GM18517 (cell line): ENCODE results near the gene SLC25A6.
"Not testable (repeated sequence)": the region's sequence is repeated elsewhere in the genome, so short reads cannot be mapped to it uniquely, and the experiment has no call there.

ENCODE experiments used
- ATAC-seq: cut with Tn5 transposase; IDR thresholded peaks from one replicate; pipeline ENCODE4 v1.9.1; 2021; ENCODE audit warnings: mild to moderate bottlenecking, moderate library complexity; ENCODE audit not compliant: unreplicated experiment

Gene SLC25A6

DNA sequence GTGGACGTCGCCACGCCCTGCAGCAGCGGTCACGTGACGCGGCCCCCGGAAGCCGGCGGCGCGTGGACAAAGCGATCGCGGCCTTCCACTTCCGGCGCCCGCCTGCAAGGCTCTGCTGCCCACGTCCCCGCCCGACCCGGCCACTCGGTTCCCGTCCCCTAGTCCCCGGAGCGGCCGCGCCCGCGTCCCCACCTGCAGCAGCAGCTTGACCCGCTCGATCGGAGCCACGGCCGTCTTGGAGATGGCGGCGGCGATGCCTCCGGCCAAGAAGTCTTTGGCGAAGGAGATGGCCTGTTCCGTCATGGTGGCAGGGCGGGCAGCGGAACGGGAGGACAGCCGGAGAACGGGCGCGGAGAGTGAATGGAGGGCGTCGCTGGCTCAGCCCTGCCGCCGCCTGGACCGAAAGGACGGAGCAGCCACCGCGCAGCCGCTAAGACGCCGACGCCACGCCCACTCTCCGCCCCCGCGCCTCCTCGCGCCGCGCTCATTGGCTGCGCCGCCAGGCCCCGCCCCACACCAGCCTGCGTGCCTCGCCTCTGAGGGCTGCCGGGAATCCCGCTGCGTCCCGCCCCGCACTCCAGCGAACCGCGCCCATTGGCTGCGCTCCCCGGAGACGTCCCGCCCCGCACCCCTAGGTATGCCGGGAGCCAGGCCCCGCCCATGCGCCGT lies at the start of gene SLC25A6:
TSS of gene SLC25A6 (minus strand) at position 407 of the 669 bp plus-strand sequence. CDS start at position 303, 104 bp downstream.
- peak; percentile 82 for ATAC-seq

DNA sequence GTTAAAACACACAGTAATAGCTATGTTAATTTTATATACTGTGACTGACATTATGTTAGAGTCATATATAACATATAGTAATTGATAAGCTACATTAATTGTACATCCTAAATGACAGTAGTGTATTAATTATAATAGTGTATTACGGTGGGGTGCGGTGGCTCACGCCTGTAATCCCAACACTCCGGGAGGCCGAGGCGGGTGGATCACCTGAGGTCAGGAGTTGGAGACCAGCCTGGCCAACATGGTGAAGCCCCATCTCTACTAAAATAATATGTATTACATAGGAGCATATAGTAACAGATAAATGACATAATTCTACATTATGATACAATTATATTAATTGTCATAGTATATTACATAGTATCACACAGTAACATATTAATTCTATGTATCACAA lies 48.6 kb upstream of the SLC25A6 start:
- ATAC-seq = no peak

DNA sequence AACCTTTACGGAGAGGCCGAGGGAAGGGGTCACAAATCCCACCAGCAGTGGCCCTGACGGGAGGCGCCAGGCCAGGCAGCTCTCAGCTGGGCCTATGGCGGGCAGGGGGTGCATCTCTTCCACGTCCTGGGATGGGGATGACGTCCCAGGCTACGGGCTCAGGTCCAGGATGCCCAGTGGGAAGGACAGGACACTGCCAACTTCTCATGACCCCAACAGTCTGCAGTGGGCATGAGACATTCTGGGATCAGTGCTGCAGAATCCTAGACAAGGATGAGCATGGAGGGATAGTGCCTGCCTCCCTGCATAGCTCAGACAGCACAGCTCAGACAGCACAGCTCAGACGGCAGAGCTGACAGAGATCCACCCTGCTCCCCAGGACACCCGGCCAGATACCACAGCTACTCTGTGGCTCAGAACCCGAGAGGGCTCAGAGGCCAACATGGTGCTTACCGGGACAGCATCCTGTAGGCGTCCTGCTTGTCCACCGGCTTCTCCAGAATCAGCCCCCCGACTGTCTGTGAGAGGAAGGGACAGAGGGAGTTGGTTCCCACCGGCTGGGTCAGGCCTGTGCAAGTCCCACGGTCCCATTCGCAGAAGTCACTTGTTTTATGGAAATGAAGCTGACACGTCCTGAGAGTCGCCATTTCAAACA lies 43.5 kb upstream of the SLC25A6 start:
- no peak for ATAC-seq

DNA sequence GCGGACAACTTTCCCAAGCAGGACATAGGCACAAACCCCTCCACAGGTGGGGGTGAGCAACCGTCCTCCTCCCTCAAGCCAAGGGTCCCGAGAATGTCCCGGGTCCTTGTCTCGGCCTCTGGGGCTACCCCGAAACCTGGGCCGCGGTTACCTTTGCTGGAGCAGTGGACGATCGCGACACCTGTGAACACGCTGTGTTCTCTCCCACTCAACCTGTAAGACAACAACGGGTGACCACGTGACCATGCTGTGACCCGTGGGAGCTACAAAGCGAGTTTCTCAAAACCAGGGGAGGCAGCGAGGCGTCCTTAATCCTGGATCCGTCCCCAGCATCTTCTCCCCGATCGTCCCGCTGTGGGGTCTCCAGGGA lies 42.9 kb upstream of the SLC25A6 start:
- ATAC-seq = no peak

DNA sequence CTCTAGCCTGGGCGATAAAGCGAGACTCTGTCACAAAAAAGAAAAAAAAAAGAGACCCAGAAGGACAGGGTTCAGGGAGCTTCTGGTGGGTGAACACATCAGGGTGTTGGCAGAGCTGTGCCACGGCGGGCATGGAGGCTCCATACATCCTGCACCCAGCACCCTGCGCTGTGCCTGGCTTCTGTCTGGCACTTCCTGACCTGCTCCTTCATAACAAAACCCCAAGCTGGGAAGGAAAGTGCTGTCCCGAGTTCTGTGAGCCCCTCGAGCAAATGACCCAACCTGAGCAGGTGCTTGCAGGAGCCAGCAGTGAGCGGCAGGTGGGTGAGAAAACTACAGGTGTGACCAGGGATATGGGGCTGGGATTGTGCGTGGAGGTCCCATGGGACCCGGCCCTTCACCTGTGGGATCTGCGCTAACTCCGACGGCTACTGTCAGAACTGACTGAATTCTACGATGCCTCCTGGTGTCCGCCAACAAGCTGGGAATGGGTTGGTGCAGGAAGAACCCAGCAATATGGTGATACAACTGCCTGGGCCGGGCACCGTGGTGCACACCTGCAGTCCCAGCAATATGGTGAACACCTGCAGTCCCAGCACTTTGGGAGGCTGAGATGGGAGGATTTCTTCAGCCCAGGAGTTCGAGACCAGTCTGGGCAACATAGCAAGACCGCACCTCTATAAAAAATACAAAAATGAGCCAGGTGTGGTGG lies 41.9 kb upstream of the SLC25A6 start:
- ATAC-seq = no peak

DNA sequence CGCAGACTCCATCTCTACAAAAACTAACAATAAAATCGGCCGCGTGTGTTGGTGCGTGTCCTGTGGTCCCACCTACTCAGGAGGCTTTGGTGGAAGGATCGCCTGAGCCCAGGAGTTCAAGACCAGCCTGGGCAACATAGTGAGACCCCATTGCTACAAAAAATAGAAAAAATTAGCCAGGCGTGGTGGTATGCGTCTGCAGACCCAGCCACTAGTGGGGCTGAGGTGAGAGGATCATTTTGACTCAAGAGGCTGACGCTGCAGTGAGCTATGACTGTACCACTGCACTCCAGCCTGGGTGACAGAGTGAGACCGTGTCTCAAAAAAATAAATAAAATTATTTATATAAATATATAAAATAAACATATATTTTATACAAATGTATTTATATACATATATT lies 38.5 kb upstream of the SLC25A6 start:
- ATAC-seq = no peak

DNA sequence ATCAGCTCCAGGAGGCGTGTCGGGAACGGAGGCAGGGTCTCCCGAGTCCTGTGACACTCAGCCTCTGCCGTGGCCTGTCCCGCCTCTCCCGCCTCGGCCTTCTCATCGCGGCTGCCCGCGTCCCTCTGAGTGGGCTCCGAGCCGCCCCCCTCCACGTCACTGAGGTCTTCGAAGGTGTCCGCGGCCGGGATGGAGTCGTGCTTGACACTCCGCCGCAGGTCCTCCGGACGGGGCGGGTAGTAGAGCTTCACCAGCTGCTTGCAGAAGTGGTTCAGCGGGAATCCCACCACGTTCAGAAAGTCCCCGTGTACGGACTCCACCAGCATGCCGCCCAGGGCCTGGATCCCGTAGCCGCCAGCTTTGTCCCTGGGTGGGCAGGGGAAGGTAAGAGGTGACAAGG lies 35.8 kb upstream of the SLC25A6 start:
- no peak for ATAC-seq

DNA sequence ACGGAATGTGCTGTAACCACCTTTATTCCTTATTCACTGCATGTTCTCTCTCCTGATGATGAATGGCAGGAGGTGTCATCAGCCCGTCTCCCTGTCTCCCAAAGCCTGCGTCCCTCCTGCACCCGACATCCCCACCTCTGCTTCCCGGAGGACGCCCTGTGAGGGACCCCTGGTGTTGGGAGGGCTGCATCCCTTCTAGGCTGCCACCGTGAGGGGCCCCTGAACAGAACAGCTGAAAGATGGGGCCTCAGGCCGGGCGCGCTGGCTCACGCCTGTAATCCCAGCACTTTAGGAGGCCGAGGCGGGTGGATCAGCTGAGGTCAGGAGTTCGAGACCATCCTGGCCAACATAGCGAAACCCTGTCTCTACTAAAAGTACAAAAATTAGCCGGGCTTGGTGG lies 34.4 kb upstream of the SLC25A6 start:
- ATAC-seq = not testable (repeated sequence)

DNA sequence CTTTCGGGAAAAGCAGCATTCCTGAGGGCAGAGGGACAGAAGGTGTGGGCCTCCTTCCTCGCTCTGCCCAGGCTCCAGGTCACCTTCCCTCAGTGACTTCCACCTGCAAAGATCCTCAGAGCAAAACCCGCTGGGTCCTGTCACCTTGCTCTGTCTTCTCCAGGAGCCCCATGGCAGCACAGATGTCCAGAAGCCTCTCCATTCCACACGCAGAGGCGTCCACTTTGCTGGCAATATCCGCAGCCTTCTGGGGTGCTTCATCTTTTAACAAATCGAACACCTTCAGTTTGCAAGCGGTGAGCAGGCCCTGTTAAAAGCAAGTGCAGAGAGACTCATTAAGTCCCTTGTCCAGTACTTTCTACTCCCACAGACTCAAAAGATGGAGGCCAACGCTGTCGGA lies 33.5 kb upstream of the SLC25A6 start:
- ATAC-seq = no peak

DNA sequence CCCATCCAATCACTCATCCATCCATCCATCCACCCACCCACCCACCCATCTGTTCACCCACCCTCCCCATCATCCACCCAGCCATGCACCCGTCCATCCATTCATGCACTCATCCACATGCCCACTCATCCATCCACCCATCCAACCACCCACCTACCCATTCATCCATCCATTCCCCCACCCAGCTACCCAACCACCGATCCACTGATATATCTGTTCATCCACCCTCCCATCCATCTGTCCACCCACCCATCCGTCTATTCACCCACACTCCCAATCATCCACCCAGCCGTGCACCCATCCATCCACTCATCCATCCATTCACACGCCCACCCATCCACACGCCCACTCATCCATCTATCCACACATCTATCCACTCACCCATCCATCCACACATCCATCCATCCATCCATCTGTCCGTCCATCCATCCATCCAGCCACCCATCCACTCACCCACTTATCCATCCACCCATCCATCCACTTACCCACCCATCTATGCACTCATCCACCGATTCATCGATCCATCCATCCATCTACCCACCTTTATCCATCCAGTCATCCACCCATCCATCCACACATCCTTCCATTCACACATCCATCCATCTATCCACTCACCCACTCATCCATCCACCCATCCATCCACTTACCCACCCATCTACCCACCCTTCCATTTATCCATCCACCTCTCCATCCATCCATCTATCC lies 32.4 kb upstream of the SLC25A6 start:
- ATAC-seq = no peak

DNA sequence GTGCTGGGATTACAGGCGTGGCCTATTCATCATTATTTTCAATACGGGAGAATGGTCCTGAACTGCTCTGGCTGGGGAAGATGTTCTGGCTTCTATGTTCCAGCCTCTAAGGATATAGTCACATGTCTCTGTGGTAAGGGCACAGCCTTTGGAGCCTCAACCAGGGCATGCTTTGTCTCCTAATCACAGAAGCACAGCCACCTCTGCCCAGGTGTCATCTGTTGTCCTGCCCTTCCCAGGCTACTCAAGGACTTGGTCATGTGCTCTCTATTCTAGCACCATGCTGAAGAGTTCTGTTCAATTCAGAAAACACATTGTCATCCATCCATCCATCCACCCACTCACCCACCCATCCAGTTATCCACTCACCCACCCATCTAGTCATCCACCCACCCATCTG lies 31.3 kb upstream of the SLC25A6 start:
- ATAC-seq = no peak

DNA sequence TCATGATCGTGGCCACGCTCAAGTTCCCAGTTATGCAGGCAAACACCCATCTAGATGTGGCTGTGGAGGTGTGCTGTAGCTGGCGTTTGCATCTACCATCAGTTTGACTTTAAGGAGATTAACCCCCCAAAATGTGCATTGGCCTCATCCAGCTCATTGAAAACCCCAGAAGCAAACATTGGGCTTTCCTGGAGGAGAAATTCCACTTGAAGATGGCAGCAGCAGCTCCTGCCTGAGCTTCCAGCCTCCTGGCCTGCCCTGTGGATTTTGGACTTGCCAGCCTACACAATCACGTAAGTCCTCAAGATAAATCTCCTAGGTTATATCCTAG lies 30.2 kb upstream of the SLC25A6 start:
- no peak for ATAC-seq

DNA sequence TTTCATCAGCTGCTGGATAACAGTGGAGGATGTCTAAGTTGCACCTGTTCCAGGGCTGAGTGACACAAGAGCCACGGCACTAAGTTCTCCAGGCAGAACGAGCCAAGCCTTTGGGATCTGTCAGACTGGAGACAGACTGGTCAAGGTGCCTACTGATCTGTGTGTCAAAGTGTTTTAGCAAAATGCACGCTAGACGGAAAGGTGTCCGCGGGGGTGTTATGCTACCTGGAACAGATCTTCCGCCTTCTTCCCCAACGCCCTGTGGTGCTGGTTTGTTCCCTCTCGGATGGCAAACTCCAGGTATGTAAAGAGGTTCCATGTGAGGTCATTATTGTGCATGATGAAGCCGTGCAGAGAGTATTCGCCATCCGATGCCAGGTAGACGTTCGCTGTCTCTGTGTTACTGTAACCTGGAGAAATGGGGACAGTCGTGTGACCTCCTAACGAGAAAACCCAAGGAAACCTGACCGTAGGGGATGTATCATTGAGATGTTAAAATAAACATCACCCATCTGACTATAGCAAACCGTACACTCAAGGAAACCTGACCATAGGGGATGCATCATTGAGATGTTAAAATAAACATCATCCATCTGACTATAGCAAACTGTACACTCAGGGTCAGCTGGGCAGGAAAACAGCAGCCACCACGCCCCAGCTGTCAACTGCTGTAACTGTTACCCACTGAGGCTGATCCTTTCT lies 29.7 kb upstream of the SLC25A6 start:
- no peak for ATAC-seq

DNA sequence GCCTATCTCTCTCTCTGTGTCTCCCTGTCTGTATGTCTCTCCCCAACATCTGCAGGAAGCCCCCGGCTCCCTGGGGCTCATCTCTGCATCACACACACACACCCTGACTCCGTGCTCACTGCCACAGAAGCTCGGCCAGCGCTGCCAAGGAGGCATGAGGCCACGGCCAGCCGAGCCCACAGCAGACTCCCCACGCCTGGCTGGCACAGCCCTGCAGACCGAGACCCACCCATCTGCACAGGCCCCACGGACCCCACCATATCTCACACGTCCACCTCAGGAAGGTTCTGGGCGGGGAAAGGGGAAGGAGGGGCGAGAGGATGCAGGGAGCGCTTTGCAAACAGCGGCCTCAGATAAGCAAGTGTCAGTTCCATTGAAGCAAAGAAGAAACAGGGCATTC lies 28.5 kb upstream of the SLC25A6 start:
- ATAC-seq = no peak

DNA sequence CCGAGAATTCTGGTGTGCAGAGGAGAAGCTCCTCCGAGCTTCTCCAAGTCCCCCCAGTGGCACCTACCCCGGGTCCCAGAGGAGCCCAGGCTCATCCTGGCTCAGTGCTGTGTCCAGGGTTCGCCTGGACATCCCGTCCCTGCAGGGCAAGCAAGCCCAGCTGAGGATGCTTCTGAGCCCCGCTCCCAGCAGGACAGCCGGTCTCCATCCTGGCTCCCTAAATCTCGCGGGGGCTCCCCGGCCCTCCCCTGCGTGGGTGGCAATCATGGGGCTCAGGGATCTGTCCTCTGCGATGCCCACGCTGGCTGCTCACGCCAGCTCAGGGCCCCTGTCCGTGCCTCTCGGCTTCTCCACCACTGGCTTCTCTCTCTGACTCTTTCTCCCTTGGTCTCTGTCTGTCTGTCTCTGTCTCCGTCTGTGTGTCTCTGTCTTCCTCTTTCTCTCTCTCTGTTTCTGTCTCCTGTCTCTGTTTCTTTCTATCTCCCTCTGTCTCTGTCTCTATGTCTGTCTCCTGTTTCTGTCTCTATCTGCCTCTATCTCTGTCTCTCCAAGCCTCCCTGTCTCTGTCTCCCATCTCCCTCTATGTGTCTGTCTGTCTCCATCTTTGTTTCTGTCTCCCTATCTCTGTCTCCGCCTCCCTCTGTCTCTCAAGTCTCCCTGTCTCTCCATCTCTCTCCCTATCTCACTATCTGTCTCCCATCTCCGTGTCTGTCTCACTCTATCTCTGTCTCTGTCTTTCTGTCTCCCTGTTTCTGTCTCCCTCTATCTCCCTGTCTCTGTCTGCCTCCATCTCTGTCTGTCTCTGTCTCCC lies 27.8 kb upstream of the SLC25A6 start:
- no peak for ATAC-seq

DNA sequence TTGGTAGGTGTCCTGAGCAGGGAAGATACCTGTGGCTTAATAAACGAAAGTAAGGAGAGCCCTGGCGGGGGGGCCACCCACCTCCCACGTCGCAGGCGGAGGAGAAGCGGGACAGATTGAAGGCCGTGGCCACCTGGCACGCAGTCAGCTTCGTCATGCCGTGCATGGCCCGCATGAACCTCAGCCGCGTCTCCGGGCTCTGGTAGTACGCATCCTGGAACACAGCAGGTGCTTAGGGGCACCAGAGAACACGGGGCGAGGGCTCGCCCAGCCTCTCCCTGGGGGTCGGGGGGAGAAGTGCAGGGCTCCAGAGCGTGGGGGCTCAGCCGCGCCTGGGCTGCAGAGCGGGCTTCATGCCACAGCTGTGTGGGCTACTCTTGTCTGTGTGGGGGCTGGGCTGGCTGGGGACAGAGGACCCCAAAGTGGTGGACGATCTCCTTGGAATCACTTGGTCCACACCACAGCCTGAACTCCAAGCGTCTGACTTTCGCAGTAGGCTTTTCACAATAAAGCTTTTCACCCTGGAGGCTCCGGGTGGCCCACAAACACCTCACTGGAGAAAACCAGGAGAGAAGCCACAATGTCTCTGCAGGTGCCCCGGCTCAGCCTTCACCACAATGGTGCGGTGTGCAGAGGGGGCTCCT lies 27.1 kb upstream of the SLC25A6 start:
- ATAC-seq = no peak

DNA sequence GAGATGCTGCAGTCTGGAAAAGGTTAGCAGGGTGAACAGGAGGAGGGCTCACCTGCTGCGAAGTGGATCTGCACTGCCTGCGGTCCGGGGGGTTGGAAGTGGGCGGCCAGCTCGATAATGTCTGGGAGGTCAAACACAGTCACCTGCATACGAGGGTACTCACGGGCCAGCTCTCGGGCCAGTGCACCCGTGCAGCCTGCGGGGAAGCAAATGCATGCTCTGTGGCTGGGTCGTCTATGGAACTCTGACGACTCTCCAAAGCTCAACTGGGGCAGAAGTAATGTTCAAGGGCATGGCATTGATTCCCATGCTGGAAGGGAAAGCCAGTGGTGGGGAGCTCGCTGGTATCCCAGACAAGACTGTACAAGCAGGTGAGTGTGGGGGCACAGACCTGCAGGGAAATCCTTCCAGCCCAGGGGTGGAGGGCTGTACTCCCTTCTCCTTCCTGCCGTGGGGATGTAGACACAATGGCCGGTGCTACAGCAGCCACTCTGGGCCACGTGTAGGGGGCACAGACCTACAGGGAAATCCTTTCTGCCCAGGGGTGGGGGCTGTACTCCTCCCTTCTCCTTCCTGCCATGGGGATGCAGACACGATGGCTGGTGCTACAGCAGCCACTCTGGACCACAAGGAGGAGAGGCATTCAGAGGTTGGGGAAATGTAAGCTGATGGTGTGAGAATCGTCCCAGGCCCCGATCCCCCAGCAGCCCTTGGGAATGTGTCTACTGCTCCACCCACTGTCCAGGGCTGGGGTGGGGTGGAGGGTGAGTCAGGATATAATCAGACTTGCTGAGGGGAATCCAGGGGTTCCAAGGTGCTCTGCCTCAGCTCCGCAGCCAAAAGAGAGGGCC lies 26.2 kb upstream of the SLC25A6 start:
- ATAC-seq = no peak

DNA sequence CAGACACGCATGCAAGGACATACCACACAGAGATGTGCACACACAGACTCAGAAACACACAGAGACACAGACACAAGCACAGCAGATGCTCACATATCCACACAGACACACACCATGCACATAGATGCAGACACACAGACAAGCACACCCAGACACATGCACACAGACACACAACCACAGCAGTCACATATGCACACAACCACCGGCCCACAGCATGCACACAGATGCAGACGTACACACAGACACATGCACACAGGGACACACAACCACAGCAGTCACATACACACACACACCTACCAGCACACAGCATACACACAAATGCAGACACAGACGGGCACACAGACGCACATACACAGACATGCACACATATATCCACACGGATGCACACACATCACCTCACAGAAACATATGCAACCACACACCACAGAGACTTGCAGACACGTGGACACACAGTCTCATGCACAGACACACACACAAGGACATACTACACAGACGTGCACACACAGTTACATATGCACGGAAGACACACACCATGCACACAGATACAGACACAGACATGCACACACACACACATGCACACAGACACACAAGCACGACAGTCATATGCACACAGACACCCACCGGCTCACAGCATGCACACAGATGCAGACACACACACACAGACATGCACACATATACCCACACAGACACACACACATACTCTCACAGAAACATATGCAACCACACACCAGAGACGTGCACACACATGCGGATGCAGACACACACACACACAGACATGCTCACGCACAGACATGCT lies 25.2 kb upstream of the SLC25A6 start:
- ATAC-seq = no peak
